Measurements from ENCODE around the gene TSGA10. TPM values are rescaled to one million over a fixed set of nuclear protein-coding genes. Genes with fewer than 3 reads are reported as not detected.
"Not testable (repeated sequence)": the region's sequence is repeated elsewhere in the genome, so short reads cannot be mapped to it uniquely, and the experiment has no call there.

TSGA10 gene
- total RNA-seq, 1 experiment from 2014 or later, result 10.5 TPM

DNA sequence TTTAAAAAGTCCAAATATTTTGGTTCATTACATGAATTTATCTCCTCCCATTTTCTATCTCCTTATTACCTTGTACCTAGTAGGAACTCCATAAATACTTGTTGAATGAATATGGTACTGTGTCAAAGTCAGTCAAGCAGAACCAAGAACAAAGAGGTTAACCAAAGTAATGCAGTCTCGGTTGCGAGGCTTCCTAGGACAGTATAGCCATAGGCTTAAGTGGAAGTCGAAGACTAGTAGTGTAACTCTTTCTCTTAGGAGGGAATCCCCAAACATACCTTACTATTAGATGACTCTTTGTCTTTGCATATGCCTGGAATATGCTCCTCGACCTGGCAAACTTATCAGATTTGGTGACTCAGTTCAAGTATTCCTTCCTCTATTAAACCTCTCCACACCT, 4.9 kb upstream of the TSGA10 start:
- DNase-seq (ENCODE audit: low read depth, low spot score), result no peak
- in situ Hi-C loops (cut with HindIII; ENCODE audit: low pct_unique_long_range_greater_than_20kb, low sequenced_read_pairs), result no loop called here

DNA sequence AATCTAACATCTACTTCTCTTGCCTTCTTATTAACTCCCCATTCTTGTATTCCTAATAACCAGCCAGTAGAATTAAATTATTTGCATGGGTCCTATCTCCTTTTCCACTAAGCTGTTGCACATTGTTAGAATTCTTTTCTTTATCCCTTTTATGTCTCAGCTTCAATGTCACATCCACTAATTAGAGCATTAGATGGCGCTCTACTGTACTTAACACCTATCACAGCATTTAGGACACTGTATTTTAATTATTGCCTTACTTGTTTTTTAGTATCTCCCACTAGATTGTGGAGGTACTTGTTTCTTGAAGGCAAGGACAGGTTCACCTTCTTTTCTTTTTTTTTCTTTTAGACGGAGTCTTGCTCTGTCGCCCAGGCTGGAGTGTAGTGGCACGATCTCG, 3.9 kb upstream of the TSGA10 start:
- DNase-seq (ENCODE audit: low read depth, low spot score), result no peak
- in situ Hi-C loops (cut with HindIII; ENCODE audit: low pct_unique_long_range_greater_than_20kb, low sequenced_read_pairs), result no loop called here

DNA sequence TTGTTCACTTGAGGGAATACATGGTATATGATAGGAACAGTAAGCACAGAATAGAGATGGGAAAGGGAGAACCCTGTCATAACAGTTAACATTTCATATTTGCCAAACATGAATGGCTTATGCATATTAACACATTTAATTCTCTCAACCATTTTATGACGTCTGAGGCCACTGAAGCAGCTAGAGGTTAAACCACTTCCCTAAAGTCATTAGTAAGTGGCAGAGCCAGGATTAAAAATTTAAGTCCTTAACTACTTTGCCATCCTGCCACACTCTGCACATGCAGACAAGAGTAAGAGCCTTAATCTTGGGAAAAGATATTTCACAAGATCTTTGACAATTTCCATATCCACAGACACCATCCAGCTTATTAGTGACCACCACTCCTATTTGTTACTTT, 2.1 kb upstream of the TSGA10 start:
- in situ Hi-C loops (cut with HindIII; ENCODE audit: low pct_unique_long_range_greater_than_20kb, low sequenced_read_pairs), result no loop called here
- no peak for DNase-seq (ENCODE audit: low read depth, low spot score)

DNA sequence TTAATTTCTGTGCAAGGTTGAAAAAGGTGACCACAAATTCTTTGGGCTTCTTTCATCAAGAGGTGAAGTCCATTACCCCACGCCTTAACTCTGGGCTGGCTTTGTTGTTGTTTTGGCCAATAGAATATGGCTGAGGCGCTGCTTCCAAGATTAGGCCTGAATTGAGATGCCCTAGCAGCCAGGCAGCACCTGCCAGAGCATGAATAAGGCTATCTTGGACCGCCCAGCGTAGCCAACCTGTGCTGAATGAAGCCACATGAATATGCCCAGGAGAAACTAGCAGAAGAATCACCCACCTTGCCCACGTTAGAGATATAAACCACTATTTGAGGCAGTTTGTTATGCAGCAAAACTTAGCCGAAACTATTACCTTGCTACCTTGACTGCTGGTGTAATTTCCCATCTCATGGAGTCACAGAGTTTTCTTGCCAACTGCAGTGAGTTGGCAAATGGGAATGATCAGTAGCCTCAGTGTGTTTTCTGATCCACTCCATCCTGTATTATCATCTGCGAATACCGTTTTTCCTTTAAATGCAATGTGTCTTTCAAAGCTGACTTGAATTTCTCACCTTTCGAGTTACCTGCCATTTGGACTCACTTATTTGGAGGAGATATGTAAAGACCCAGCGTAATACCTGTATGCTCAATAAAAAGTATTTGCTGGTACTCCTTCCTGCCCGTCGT, 679 bp downstream of the TSGA10 start:
- in situ Hi-C loops (cut with HindIII; ENCODE audit: low pct_unique_long_range_greater_than_20kb, low sequenced_read_pairs), result no loop called here
- DNase-seq (ENCODE audit: low read depth, low spot score), result no peak

DNA sequence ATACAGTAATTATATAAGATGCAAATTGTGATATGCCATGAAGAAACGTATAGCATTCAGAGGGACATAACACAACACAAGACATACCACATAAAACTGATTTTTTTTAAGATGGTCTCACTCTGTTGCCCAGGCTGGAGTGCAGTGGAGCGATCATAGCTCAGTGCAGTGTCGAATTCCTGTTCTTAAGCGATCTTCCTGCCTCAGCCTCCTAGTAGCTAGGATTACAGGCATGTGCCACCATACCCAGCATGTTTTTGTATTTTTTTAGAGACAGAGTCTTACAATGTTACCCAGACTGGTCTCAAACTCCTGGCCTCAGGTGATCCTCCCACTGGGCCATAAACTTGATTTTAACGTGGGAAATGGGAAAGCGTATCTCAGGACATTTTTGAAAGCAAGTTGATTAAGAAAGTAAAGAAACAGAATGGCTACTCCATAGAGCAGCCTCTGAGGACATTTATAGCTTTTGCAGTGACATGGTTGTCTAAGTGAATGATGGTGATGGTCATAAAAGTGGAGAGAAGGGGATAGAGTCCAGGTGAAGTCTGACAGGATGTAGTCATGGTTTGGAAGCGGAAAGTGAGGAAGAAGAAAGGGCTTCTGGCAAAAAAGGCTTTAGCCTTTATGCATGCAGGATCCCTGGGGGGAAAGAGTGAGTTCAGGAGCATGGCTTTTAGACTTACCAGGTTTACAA, 2.4 kb downstream of the TSGA10 start:
- DNase-seq (ENCODE audit: low read depth, low spot score), result no peak
- in situ Hi-C loops (cut with HindIII; ENCODE audit: low pct_unique_long_range_greater_than_20kb, low sequenced_read_pairs), result no loop called here

DNA sequence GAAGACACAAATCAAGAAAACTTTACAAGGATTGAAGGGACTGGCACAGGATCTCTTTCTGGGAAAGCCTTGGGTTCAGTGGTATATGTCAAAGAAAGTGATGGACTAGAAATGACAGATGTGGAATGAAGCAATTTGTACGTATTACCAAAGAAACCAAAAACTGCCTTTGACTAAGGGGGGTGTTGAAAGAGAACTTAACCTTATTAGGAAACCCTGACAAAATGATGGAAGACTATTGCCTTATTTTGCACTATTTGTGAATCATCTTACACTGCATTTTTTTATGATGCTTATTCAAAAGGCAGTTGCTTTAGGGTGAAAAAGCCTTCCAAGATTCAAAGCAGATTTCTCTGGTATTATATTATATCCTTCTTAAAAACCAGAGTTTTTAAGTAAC, 4.0 kb downstream of the TSGA10 start:
- in situ Hi-C loops (cut with HindIII; ENCODE audit: low pct_unique_long_range_greater_than_20kb, low sequenced_read_pairs), result no loop called here

DNA sequence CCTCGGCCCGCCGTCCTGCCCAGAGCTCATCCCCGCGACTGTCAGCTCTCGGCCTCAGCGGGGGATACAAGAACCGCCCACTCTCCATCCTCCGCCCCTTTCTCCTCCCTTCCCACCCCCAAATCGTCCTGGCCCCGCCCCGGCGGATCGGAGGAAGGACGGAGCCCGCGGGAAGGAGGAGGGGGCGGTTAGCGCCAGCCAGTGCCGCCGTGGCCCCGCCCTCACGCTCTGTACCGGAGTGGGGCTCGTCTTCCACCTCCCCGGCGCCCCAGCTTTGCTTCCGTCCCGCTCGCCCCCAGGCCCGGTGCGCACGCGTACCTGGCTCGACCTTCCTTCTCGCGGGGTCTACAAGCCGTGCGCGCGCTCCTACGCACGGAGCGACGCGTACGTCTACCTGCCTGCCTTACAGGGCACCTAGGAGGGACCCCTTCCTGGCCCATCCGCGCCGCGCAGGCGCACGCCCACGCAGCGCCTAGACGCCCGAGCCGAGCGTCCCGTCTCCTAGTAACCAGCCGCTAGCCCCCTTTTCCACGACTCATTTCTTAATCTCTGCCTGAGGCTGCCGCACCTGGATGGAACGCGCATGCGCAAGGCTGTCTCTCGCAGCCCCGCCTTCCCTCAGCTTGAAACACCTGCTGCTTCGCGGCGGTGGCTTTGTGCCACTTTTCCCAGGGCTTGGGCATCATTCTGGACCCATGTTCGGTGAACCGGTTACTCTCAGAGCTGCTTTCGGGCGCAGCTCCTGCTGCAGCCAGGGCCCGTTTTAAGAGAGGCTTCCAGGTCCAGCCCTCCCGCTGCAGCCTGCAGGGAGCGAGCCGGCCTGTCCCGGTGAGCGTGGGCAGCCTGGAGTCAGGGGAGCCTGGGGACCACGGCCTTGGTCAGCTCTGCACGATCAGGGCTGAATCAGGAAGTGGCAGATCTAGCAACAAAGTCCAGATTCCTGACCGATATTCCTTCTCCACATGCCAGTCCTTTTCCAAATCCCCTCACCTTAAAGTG, 13.3 kb downstream of the TSGA10 start, which contains the start of gene C2orf15:
Gene C2orf15, plus strand, starts transcription at position 598 of the 999 bp plus-strand sequence. CDS start 8,852 bp downstream, outside the sequence.
- peak; percentile 91 for DNase-seq (ENCODE audit: low read depth, low spot score)
- in situ Hi-C loops (cut with HindIII; ENCODE audit: low pct_unique_long_range_greater_than_20kb, low sequenced_read_pairs), result no loop called here

More for the DNA sequence above, 4.0 kb downstream of the TSGA10 start:
- no peak for DNase-seq (ENCODE audit: low read depth, low spot score)

DNA sequence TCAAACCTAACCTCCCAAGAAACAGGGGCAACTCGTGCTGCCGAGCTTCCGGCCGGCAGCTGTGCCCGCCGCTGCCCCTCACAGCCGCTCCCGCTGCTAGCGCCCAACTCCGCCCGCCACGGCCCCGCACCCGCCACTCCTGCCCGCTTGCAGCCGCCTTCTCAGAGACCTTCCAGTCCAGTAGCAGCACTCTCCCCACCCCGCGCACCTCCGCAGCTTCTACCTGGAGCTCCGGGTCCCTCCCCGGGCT, 14.0 kb downstream of the TSGA10 start:
- in situ Hi-C loops (cut with HindIII; ENCODE audit: low pct_unique_long_range_greater_than_20kb, low sequenced_read_pairs), result no loop called here
- peak; percentile 54 for DNase-seq (ENCODE audit: low read depth, low spot score)

DNA sequence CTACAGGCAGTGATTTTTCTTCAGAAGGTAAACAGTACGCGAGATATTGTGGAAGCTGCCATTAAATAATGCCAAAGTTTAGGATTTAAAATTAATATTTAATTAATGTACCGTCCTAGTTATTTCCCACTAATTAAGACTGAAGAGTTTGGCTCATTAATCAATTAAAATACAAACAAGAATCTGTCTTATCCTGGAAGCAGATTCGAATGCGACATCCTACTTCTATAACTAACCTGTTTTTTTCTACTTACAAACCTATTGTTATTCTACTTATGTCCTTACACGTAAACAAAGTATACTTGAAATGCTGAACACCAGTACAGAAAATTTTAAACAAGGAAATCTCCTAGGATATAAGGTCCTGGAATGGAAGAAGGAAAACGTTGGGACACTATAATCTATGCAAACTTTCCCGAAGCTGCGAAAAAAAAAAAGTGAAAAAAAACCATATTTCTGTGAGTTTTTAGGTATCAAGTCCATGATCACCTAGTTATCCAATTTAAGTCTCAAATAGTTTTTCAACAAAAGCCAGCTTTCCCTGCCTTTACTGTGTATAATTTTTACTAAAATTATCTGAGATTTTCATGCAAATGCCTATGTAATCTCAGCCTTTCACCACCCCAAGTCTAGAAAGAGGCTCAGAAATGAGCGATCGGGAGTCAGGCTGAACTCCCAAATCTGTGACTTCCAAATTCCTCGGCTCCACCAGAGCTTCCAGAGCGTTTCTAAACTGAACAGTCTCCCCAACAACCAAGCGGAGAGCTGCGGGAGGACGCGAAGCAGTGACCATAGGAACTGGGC, 14.5 kb downstream of the TSGA10 start:
- no peak for DNase-seq (ENCODE audit: low read depth, low spot score)
- in situ Hi-C loops (cut with HindIII; ENCODE audit: low pct_unique_long_range_greater_than_20kb, low sequenced_read_pairs), result no loop called here

DNA sequence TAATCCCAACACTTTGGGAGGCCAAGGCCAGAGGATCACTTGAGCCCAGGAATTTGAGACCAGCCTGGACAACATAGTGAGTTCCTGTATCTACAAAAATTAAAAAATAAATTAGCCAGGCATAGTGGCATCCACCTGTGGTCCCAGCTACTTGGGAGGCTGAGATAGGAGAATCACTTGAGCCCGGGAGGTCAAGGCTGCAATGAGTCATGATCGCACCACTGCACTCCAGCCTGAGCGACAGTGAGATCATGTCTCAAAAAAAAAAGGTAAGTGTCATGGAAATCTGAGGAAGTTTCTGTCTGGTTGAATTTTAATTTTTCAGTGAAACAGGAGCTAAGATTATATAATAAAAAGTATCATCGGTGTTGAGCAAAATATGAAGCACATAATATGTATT, 15.7 kb downstream of the TSGA10 start:
- no peak for DNase-seq (ENCODE audit: low read depth, low spot score)
- in situ Hi-C loops (cut with HindIII; ENCODE audit: low pct_unique_long_range_greater_than_20kb, low sequenced_read_pairs), result no loop called here

DNA sequence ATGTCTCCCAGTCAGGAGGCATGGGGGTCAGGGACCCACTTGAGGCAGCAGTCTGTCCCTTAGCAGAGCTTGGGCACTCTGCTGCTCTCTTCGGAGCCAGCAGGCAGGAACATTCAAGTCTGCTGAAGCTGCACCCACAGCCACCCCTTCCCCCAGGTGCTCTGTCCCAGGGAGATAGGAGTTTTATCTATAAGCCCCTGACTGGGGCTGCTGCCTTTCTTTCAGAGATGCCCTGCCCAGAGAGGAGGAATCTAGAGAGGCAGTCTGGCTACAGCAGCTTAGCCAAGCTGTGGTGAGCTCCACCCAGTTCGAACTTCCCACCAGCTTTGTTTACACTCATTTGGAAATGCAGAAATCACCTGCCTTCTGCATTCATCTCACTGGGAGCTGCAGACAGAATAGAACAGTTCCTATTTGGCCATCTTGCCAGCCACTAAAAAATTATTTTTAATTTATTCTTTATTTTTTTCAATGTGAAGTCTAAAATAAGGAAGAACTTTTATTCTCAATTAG, 19.6 kb downstream of the TSGA10 start:
- DNase-seq (ENCODE audit: low read depth, low spot score); in situ Hi-C loops (cut with HindIII; ENCODE audit: low pct_unique_long_range_greater_than_20kb, low sequenced_read_pairs): not testable (repeated sequence)

DNA sequence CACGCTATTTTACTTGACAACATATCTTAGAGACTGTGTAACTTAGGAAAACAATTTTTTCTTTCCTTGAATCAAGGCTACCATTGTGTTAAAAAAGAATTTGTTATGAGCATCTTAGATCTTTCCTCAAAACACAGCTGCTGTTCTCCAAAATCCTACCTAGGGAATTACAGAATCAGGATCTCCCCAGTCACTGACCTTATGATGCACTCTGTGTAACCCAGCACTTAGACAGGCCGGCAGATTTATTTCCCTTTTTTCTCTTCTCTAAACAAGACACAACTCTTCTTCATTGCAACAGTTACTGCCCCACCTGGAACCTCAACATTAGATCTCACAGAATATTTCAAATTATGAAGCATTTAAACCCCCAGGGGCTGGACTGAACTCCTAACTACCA, 26.8 kb downstream of the TSGA10 start:
- in situ Hi-C loops (cut with HindIII; ENCODE audit: low pct_unique_long_range_greater_than_20kb, low sequenced_read_pairs), result no loop called here
- DNase-seq (ENCODE audit: low read depth, low spot score), result no peak

DNA sequence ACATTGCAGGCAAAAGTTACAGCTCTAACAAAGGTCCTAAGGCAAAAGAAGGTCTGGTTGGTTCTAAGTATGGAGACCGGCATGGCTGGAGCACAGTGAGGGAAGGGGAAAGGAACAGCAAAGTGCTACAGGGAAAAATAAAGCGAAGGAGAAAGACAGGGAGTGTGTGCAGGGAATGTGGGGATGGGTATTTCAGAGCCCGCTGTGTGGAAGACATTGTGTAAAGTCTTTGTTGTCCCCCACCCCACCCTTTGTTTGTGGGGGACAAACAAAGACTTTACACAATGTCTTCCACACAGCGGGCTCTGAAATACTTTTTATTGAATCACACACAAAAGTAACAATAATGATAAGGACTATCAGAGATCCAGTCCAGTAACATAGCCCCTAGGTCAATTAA, 42.1 kb downstream of the TSGA10 start:
- DNase-seq (ENCODE audit: low read depth, low spot score), result no peak
- in situ Hi-C loops (cut with HindIII; ENCODE audit: low pct_unique_long_range_greater_than_20kb, low sequenced_read_pairs), result no loop called here

DNA sequence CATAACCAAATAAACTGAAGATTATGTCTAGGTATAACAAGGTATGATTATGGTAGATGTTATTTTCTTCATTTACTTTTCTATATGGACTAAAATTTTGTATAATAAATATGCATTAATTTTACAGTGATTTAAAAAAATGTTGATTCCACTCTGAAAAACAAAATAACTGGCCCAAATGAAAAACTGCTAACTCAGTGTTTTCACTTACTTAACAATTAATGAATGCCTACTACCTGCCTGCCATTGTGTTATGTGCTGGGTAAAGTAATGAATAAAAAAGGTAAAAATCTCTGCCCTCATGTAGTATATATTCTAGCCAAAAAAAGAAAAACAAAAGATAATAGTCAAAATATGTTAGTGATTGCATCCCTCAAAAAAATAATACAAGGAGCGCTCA, 42.8 kb downstream of the TSGA10 start:
- in situ Hi-C loops (cut with HindIII; ENCODE audit: low pct_unique_long_range_greater_than_20kb, low sequenced_read_pairs), result no loop called here
- DNase-seq (ENCODE audit: low read depth, low spot score), result no peak

DNA sequence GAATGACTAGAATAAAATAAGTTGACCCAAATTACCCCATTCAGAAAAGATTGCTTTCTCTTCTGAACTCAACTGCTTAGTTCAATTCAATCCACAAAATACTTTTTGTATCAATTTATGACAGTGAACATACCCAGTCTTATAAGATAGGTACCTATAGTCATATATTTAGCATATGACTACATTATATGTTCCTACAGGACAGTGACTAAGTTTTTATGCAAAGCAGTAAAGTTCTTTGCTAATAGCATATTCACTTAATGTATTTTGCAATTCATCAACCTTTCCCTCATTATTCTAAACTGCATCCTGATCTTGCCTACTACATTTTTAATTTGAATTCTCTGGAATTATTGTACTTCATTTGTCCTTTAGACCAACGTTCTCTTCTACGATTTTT, 43.5 kb downstream of the TSGA10 start:
- in situ Hi-C loops (cut with HindIII; ENCODE audit: low pct_unique_long_range_greater_than_20kb, low sequenced_read_pairs), result no loop called here
- DNase-seq (ENCODE audit: low read depth, low spot score), result no peak

DNA sequence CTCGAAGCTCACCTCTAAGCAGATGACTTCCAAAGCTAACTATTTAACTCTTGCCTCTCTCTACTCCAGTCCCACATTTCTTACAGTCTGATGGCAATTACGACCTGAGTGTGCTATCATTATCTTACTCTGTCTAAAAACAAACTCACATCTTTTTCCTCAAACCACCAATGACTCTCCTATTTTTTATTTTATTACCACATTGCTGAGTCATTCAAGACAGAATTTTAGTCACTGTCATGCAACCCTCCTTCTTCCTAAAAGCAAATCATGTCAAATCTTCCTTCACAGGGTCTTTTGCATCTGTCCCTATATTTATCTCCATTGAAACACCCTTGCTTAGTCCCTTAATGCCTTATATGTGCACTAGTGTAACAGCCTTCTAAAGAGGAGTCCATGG, 47.8 kb downstream of the TSGA10 start:
- in situ Hi-C loops (cut with HindIII; ENCODE audit: low pct_unique_long_range_greater_than_20kb, low sequenced_read_pairs), result no loop called here
- DNase-seq (ENCODE audit: low read depth, low spot score), result no peak

DNA sequence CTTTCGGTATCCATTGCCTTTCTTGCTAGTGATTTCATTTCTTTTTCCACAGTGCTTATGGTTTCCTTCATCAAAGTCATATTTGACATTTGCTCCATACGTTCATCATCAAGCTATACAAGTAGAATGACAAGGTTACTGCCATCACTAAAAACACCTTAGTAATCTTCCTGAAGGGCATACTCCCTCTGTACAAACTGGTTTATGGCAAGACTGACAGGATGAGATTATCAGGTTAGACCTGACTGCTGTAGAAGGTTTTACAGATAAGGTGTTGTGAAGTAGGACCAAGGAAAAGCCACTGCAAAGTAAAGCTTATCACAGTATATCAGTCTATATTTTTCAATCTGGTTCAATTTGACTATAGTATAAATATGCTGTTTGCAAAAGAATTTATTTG, 50.7 kb downstream of the TSGA10 start:
- DNase-seq (ENCODE audit: low read depth, low spot score), result no peak
- in situ Hi-C loops (cut with HindIII; ENCODE audit: low pct_unique_long_range_greater_than_20kb, low sequenced_read_pairs), result no loop called here

All from SK-MEL-5 (cell line).